BLaER1 treated with 17β-estradiol and CSF1 and Interleukin-3, amounts not matched to agents 10 nM and 100 nM (cell line): ENCODE data around the gene MNS1.
"Not testable (repeated sequence)": the region's sequence is repeated elsewhere in the genome, so short reads cannot be mapped to it uniquely, and the experiment has no call there.

ENCODE experiments used
- H3K27ac ChIP-seq, 11 experiments: shearing (Covaris generic); formaldehyde crosslinking; 2 replicates each; pipeline ENCODE4 v1.8.1; 2022
- H3K27me3 ChIP-seq, 11 experiments: shearing (Covaris generic); formaldehyde crosslinking; 2 replicates each; pipeline ENCODE4 v1.8.1; 2022
- H3K36me3 ChIP-seq, 11 experiments: shearing (Covaris generic); formaldehyde crosslinking; 2 replicates each; pipeline ENCODE4 v1.8.1; 2022
- H3K4me1 ChIP-seq, 10 experiments: shearing (Covaris generic); formaldehyde crosslinking; 2 replicates each; pipeline ENCODE4 v1.8.1; 2022
- H3K4me2 ChIP-seq, 11 experiments: shearing (Covaris generic); formaldehyde crosslinking; 2 replicates each; pipeline ENCODE4 v1.8.1; 2022
- H3K4me3 ChIP-seq, 10 experiments: shearing (Covaris generic); formaldehyde crosslinking; 2 replicates each; pipeline ENCODE4 v1.8.1; 2022
- H3K9ac ChIP-seq, 11 experiments: shearing (Covaris generic); formaldehyde crosslinking; 2 replicates each; pipeline ENCODE4 v1.8.1; 2022
- H3K9me3 ChIP-seq, 11 experiments: shearing (Covaris generic); formaldehyde crosslinking; replicated peaks in 1 of 11; 2 replicates each; pipeline ENCODE4 v1.8.1; 2022
- H4K20me1 ChIP-seq, 11 experiments: shearing (Covaris generic); formaldehyde crosslinking; 2 replicates each; pipeline ENCODE4 v1.8.1; 2022
- Cebpa-rat ChIP-seq, 11 experiments: shearing (Covaris generic); IDR thresholded peaks; 2 replicates each; pipeline ENCODE4 v1.8.1; 2022

MNS1 gene

DNA sequence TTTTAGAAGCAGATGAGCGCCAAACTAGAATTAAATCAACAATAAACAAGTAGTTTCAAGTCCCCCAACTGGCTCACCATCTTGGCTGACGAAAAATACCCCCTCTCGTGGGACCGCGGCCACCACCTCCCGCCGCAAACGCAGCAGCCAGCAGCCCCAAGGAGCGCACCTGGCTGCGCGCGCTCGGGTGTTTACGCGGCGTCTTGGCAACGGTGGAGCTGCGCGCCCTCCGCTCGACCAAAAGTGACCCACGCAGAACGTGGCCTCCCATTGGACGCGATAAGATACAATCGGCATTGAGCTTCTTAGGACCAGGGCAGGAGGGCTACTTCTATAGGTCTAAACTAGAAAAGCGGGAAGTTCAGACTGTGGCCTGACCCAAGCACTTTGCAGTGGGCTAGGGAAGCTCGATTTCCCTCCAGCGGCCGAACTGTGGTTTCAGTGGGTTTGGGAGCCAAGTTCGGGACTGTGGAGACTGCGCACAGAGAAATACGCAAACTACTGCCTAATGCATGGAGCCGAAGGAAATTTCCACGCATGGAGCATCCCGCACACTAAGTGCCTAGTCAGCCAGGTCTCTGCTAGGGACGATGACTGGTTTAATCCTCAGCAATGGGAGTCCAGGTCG lies at the start of gene MNS1:
MNS1 (minus strand) TSS at position 245 of the 628 bp plus-strand sequence; CDS start at position 80, 165 bp downstream.
- H3K27ac ChIP-seq, result peak within 1 kb of the TSS in 10 of 11 experiments; percentile 26 to 78 (median 55); a peak in 17 of 22 replicates

GRCh38 chr15:56496635-56497034 lies 31.7 kb upstream of the MNS1 start:
- TF ChIP-seq Cebpa-rat (IDR thresholded peaks at IDR 0.05), result no peak
- Histone ChIP-seq H3K4me3 (no peak overlapping the region), H3K9ac (no peak overlapping the region)

More for the DNA sequence above, at the start of gene MNS1:
- H3K36me3 ChIP-seq, result no peaks in the 10 kb centered on the region
- no peaks in the 10 kb centered on the region for H3K27me3 ChIP-seq
- no peaks in the 10 kb centered on the region for H3K9me3 ChIP-seq
- H3K4me2 ChIP-seq, result peak within 1 kb of the TSS; percentile 76 to 96 (median 85)
- no peak for TF ChIP-seq Cebpa-rat (IDR thresholded peaks at IDR 0.05)
- H3K9ac ChIP-seq, result peak within 1 kb of the TSS; percentile 35 to 80 (median 67); a peak in 21 of 22 replicates
- H4K20me1 ChIP-seq, result no peaks in the 10 kb centered on the region
- H3K4me1 ChIP-seq, result peaks cover 13 to 38% (median 16%) of the 10 kb centered on the region in 10 experiments; a peak in 17 of 20 replicates
- peak within 1 kb of the TSS; percentile 58 to 81 (median 67) for H3K4me3 ChIP-seq

DNA sequence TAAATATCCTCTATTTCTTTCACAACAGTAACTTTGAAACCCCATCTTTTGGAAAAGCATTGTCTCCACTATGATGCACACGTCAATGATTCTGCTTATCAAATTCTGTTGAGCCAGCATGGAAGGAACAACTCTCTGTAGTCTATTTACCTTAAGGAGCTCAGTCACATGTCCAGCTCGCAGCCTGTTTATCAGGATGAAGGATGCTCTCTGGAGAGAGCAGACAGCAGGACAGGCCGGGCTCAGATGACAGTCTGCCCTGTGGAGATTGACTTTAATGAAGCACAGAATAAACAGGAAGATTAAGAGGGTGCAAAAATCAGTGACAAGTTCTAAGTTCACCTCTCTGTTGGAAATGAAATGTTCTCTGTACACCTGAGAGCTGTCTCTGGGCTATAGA lies 30.6 kb upstream of the MNS1 start:
- H3K27ac ChIP-seq, result no peak overlapping the region
- no peaks in the 10 kb centered on the region for H3K36me3 ChIP-seq
- no peak for TF ChIP-seq Cebpa-rat (IDR thresholded peaks at IDR 0.05)
- H3K4me2 ChIP-seq, result no peak overlapping the region
- H4K20me1 ChIP-seq, result no peaks in the 10 kb centered on the region
- no peak overlapping the region for H3K9ac ChIP-seq
- H3K27me3 ChIP-seq, result no peaks in the 10 kb centered on the region; a peak in 1 of 22 replicates
- no peaks in the 10 kb centered on the region for H3K4me1 ChIP-seq
- H3K4me3 ChIP-seq, result no peak overlapping the region
- H3K9me3 ChIP-seq, result peaks cover 0 to 2% (median 0%) of the 10 kb centered on the region in 11 experiments; a peak in 2 of 22 replicates

More at GRCh38 chr15:56496635-56497034, 31.7 kb upstream of the MNS1 start:
- H3K4me1 ChIP-seq, result no peaks in the 10 kb centered on the region
- H3K4me2 ChIP-seq, result no peak overlapping the region
- H3K36me3 ChIP-seq, result no peaks in the 10 kb centered on the region
- no peaks in the 10 kb centered on the region for H4K20me1 ChIP-seq
- no peak overlapping the region for H3K27ac ChIP-seq
- H3K27me3 ChIP-seq, result no peaks in the 10 kb centered on the region; a peak in 1 of 22 replicates
- peaks cover 0 to 12% (median 0%) of the 10 kb centered on the region in 11 experiments; a peak in 3 of 22 replicates for H3K9me3 ChIP-seq

- no peak for TF ChIP-seq Cebpa-rat (IDR thresholded peaks at IDR 0.05)
- no peak overlapping the region for H3K9ac ChIP-seq
- H3K9me3 ChIP-seq, result no peaks in the 10 kb centered on the region
- H3K4me2 ChIP-seq, result no peak overlapping the region
- H3K36me3 ChIP-seq, result no peaks in the 10 kb centered on the region
- no peaks in the 10 kb centered on the region for H4K20me1 ChIP-seq
- H3K27me3 ChIP-seq, result no peaks in the 10 kb centered on the region; a peak in 1 of 22 replicates
- no peaks in the 10 kb centered on the region for H3K4me1 ChIP-seq
- no peak overlapping the region for H3K4me3 ChIP-seq
- H3K27ac ChIP-seq, result no peak overlapping the region
Measured at GRCh38 chr15:56495053-56495452, 30.1 kb upstream of the MNS1 start.

DNA sequence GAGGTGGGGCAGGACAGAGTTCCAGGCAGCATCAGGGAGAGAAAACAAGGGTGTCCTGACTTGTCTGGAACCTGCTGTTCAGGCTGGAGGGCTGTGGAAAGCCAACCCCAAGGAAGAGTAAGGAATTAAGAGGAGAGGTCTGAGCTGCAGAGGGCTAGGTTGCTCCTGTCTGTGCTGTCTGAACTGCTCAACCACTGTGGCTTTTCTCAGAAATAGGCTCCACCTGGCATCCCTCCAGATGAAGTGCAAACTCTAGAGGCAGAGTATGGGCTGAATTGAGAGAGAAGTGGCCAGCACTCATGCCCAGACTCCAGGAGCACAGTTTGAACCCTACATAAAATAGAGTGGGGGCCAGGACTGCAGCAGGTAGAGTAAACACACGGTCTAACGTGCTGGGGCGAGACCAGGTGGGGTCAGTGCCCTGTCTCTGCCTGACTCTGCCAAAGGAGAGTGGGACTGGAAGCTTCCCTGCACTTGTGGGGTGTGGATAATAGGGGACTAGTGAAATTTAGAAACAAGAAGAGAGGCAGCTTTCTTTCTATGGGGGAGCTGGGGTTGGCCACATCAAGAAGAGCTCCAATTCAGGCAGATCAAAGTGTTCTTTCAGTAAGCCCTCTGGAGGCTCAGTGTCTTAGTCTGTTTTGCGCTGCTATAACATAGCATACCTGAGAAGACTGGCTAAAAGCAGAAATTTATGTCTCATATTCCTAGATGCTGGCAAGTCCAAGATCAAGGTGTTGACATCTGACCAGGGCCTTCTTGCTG lies 28.0 kb upstream of the MNS1 start:
- Histone ChIP-seq H3K4me3 (no peak overlapping the region), H3K9me3 (no peaks in the 10 kb centered on the region), H3K27me3 (no peaks in the 10 kb centered on the region; a peak in 1 of 22 replicates), H3K4me2 (no peak overlapping the region), H4K20me1 (no peaks in the 10 kb centered on the region), H3K36me3 (no peaks in the 10 kb centered on the region), H3K27ac (no peak overlapping the region), H3K4me1 (no peaks in the 10 kb centered on the region), H3K9ac (no peak overlapping the region)
- TF ChIP-seq Cebpa-rat (IDR thresholded peaks at IDR 0.05), result no peak

DNA sequence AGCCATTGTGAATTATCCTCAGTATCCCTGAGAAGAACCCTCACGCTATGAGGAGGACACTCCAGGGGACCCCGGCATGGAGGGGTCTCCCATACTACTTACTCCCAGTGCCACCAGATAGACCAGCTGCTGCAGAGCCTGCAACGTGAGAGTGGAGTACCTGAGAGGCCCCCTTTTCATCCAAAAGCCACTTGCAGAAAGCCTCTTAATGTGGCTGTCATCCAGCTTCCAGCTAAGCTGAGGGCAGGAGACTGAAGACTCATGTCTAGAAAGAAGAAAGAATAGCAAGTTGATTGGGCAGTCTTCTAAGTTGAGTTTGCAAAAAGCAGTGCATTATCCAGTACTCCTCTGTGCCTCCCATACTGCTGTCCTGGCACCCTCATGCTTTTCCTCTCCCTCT lies 27.3 kb upstream of the MNS1 start:
- H3K9me3 ChIP-seq, result no peaks in the 10 kb centered on the region
- H3K36me3 ChIP-seq, result no peaks in the 10 kb centered on the region
- no peaks in the 10 kb centered on the region for H3K4me1 ChIP-seq
- H3K9ac ChIP-seq, result no peak overlapping the region
- no peaks in the 10 kb centered on the region for H4K20me1 ChIP-seq
- no peak for TF ChIP-seq Cebpa-rat (IDR thresholded peaks at IDR 0.05)
- no peak overlapping the region for H3K4me2 ChIP-seq
- H3K4me3 ChIP-seq, result no peak overlapping the region
- no peak overlapping the region for H3K27ac ChIP-seq
- H3K27me3 ChIP-seq, result no peaks in the 10 kb centered on the region

DNA sequence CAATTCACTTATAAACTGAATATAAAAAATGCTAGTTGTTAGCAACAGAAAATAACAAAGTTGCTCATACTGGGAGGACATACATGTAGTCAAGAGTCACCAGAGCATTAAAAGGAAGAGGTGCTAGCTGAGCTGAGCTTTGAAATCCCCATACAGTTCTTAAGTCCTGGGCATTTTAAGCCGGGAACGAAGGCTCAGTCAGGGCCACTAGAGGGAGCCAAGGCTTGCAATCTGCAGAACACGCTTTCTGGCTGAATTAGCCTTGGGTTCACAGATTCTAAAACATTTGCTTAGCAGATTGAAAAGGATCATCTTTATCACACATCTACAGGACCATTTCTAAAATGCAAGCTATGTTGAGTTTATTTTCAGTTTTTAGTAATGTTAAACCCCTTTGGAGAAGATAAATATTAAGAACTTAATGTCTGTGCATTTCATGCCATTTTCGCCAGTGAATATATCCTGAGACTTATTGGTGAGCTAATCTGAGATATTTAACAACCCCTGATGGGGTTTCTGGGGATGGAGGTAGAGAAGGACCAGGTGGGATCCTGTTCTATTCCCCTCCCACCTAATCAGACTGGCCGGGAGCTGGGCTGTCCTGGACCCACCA lies 26.3 kb upstream of the MNS1 start:
- H3K27ac ChIP-seq, result no peak overlapping the region
- H3K36me3 ChIP-seq, result no peaks in the 10 kb centered on the region
- no peaks in the 10 kb centered on the region for H3K9me3 ChIP-seq
- no peaks in the 10 kb centered on the region for H4K20me1 ChIP-seq
- peaks cover 0 to 7% (median 0%) of the 10 kb centered on the region in 10 experiments; a peak in 2 of 20 replicates for H3K4me1 ChIP-seq
- TF ChIP-seq Cebpa-rat (IDR thresholded peaks at IDR 0.05), result no peak
- no peak overlapping the region for H3K4me2 ChIP-seq
- no peaks in the 10 kb centered on the region for H3K27me3 ChIP-seq
- H3K9ac ChIP-seq, result no peak overlapping the region
- no peak overlapping the region for H3K4me3 ChIP-seq

DNA sequence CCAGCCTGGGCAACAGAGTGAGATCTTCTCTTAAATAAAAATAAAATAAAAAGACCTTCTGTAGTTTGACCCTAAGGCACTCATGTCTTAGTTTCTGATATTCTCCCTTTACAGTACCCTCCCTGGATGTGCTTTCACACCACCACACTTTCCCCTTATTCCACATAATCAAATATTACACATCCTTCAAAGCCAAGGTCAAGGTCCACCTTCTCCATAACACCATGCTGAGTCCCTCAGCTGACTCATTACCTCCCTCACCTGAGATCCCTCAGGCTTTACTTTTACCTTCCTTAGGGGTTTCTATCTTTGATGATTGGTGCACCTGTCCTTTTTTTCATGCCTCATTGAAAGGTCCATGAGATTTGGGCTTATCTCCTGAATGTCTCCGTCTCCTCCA lies 25.5 kb upstream of the MNS1 start:
- H3K9me3 ChIP-seq, result peaks cover 0 to 7% (median 4%) of the 10 kb centered on the region in 11 experiments; a peak in 17 of 22 replicates
- H3K27me3 ChIP-seq, result no peaks in the 10 kb centered on the region
- H3K4me3 ChIP-seq, result no peak overlapping the region
- H3K27ac ChIP-seq, result no peak overlapping the region
- no peaks in the 10 kb centered on the region for H4K20me1 ChIP-seq
- no peak overlapping the region for H3K4me2 ChIP-seq
- no peaks in the 10 kb centered on the region for H3K36me3 ChIP-seq
- no peak overlapping the region for H3K9ac ChIP-seq
- peaks cover 0 to 14% (median 0%) of the 10 kb centered on the region in 10 experiments; a peak in 2 of 20 replicates for H3K4me1 ChIP-seq
- TF ChIP-seq Cebpa-rat (IDR thresholded peaks at IDR 0.05), result no peak

DNA sequence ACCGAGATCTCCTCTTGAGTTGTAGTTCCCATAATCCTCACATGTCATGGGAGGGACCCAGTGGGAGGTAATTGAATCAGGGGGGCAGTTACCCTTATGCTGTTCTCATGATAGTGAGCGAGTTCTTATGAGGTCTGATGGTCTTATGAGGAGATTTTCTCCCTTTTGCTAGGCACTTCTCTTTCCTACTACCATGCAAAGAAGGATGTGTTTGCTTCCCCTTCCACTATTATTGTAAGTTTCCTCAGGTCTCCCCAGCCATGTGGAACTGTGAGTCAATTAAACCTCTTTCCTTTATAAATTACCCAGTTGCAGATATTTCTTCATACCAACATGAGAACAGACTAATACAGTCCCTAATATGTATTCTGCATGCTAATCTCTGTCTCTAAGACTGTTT lies 21.3 kb upstream of the MNS1 start:
- H3K4me3 ChIP-seq, H3K9ac ChIP-seq, H3K36me3 ChIP-seq, H3K27ac ChIP-seq, H3K4me2 ChIP-seq, H3K27me3 ChIP-seq, H4K20me1 ChIP-seq: not testable (repeated sequence)
- peaks cover 0 to 18% (median 11%) of the 10 kb centered on the region in 11 experiments; a peak in 19 of 22 replicates for H3K9me3 ChIP-seq
- H3K4me1 ChIP-seq, result peaks cover 0 to 14% (median 0%) of the 10 kb centered on the region in 10 experiments; a peak in 2 of 20 replicates

GRCh38 chr15:56485426-56485825 lies 20.5 kb upstream of the MNS1 start:
- not testable (repeated sequence) for H3K4me3 ChIP-seq, H3K27me3 ChIP-seq, H4K20me1 ChIP-seq, H3K4me2 ChIP-seq, H3K9ac ChIP-seq, H3K27ac ChIP-seq, H3K36me3 ChIP-seq
- Histone ChIP-seq H3K4me1 (peaks cover 0 to 14% (median 0%) of the 10 kb centered on the region in 10 experiments; a peak in 2 of 20 replicates), H3K9me3 (peaks cover 8 to 25% (median 16%) of the 10 kb centered on the region in 11 experiments; a peak in 20 of 22 replicates)
